ENCODE results near the gene FIGNL2. TPM values are rescaled to one million over a fixed set of nuclear protein-coding genes. Genes with fewer than 3 reads are reported as not detected.
A peak's percentile ranks its signal among the peaks of the same experiment; 100 is the strongest.
"Not testable (repeated sequence)": the region's sequence is repeated elsewhere in the genome, so short reads cannot be mapped to it uniquely, and the experiment has no call there.

FIGNL2 gene
- total RNA-seq, 1 donor from 2014 or later: 0.16 TPM

DNA sequence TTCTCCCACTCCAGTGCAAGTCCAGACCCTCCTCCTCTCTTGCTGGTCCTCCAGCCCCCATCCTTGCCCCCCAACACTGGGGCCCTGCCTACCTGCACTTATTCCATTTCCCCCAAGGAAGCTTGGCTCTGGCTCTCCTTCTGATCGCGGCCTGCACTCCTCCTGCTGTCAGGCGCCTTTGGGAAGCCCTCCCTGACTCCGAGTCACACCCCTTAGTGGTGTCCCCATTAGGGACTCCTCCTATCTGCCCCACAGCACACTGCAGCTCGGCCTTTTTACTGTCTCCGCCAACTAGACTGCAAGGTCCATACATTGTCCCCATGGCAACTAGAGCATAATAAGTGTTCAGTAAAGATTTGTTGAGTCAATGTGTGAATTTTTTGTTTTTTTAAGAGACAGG lies 32.9 kb downstream of the FIGNL2 start:
- no peak for ATAC-seq

DNA sequence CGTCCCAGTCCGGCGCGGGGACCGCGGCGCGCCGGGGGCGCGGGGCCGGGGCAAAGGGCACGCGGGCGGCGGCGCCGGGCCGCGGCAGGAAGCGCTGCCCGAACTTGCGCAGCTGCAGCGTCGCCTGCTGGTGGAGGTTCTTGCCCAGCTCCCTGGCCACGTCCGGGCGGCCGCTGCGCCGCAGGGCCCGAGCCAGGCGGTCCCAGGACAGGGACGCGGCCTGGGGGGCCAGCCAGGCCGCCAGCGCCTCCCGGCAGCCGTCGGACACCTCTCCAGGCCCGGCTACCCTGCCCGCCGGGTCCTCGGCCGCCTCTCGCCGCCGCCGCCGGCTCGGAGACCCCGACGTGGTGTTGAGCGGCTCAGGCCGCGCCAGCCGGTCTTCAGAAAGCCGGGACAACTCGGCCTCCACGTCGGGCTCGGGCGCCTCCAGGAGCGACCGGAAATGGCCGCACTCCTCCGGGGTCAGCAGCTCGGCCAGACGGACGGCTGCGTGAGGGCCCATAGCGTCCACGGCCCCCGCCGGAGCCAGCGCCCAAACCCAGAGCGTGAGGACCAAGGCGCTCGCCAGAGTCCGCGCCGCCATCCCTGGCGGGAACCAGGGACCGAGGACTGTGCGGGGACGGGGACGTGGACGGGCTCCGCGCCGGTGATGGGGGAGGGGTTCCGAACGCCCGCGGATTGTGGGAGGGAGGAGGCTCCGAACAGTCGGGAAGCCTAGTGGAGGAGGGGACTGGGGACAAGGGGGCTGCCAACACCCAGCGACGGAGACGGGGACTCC lies 34.0 kb downstream of the FIGNL2 start:
- peak; percentile 76 for ATAC-seq

DNA sequence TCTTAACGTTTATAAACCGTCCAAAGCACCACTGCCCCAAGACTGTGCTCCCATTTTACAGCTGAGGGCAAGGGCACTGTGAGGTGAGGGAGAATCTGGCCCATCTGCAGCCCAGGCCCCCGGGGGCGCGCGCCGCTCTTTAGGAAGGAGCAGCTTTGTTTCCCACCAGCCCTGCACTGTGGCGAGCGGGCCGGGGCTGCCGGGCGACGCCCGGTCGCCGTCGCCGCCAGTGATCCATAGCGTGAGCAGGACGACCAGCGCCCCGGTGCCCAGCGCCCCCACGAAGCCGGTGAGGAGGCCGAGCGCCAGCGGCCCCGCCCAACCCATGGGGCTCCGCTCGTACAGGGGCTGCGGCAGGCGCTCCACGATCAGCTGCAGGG lies 34.6 kb downstream of the FIGNL2 start:
- ATAC-seq: no peak

DNA sequence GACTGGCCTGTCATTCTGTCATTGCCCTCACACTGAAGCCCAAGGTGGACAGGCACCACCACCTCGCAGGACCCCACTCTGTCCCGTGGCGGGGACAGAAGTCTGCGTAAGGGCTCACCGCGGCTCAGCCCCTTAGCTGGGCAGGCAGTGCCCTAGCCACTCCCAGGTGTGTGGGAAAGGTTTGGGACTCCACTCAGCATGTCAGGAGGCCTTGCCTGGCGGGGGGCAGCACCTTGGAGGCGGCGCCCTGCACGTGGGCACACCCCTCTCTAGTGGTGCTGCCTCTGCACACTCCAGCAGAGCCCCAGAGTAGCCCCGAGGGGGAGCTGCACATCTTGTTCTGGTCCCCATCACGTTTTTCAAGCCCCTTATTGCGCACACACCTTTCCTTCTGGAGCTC lies 35.6 kb downstream of the FIGNL2 start:
- ATAC-seq: no peak

DNA sequence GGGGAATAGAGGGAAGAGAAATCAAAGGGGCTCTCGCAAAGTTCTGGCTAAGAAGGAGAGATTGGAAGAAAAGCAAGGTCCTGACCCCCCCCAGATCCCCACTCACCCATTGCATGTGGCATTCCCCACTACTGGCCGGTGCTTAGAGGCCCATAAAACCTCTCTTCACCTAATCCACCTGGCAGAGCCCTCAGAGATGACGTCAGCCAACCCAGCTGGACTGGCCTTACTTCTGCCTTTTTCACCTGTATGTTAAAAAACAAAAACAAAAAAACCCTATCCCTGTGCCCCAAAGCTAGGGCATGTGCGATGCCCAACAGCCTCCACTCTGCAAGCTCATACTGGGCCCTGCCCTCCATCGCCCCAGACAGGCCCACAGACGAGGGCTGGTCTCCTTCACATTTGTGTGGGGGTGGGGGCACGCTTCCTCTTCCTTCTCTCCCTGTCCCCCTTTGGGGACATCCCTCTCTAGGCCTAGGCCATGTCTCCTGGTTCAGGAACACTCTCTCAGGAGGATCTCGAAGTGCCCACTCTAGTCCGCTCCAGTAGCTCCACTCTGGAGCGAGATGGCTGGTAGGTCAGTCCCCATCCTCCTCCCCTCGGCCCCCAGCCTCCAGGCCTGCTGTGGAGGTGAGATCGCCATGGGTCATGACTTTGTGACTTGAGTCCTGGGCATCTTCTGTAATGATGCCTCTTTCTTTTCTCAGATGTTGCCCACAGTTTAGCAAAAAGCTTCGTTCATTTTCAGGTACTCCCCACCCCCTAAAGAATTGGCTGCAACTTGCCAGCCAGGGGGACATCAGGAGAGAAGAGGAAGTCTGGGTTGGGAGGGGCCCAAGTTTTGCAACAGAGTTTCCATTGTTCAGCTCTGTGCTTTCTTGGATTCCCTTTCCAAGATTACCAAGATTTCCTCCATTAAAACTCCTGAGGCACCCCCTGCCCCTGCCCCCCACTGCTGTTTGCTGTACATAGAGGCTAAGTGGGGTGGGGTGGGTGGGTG lies 37.0 kb downstream of the FIGNL2 start:
- ATAC-seq: no peak

DNA sequence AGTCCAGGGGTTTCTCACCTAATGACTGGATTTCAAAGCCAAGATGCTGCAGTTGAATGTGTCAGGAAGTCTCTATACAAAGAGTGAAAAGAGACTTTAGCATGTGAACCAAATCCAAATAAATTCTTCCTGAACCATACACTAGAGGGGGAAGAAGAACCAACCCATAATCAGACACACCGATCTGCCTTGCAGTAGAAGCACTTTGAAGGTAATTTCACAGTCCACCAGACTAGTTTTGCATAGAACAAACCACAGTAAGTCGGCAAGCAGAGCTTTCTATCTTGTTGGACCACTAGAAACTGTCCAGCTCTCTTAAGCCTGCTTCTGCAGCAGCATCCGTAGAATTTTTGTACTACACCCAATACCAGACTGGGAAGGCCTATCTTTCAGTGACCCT lies 39.3 kb downstream of the FIGNL2 start:
- no peak for ATAC-seq

DNA sequence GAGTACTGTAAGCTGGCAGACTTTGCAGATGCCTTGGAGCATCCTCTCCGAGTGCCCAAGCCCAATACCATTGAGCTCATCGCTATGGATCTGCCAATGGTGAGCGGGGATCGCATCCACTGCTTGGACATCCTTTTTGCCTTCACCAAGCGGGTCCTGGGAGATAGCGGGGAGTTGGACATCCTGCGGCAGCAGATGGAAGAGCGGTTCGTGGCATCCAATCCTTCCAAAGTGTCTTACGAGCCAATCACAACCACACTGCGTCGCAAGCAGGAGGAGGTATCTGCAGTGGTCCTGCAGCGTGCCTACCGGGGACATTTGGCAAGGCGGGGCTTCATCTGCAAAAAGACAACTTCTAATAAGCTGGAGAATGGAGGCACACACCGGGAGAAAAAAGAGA lies 41.6 kb downstream of the FIGNL2 start:
- no peak for ATAC-seq

DNA sequence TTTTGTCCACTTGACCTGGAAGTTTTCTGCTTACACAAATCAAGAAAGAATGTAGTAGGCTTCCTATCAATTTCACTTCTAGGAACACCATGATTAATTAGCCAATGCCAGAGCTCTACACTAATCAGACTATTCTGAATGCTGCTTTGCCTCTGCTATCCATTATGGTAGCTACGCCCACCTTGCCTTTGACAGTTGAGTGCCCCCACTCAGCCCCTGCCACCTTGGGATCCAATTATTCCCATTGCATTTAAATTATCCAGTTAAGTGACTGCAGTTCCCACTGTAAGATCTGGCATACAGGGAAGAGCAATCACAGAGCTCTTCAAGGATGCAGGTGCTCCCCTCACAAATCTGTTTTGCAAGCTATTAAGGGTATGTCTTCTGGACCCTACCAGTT lies 47.5 kb downstream of the FIGNL2 start:
- ATAC-seq: no peak

DNA sequence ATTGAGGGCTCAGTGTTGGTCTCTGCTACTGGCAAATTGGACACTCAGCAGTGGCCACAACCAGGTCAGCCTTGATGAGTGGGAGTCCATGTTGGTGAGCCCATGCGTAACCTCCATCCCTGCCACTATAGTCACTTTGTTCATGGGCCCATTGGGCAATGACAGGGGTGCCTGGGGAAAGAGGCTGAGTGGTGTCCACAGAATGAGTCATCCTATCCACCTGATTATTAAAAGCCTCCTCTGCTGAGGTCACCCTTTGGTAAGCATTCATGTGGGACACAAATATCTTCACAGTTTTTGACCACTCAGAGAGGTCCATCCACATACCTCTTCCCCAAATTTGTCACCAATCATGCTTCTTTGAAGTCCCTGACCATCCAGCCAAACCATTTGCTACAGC lies 50.0 kb downstream of the FIGNL2 start:
- ATAC-seq: no peak

DNA sequence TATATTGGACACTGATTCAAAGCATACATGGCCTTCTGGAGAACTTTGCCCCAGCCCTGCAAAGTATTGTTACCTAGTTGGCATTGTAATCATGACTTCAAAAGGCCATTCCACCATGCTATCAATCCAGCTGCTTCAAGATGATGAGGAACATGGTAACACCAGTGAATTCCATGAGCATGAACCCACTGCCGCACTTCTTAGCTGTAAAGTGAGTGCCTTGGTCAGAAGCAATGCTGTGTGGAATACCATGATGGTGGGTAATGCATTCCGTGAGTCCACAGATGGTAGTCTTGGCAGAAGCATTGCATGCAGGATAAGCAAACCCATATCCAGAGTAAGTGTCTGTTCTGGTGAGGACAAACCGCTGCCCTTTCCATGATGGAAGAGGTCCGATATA lies 50.5 kb downstream of the FIGNL2 start:
- ATAC-seq: not testable (repeated sequence)

DNA sequence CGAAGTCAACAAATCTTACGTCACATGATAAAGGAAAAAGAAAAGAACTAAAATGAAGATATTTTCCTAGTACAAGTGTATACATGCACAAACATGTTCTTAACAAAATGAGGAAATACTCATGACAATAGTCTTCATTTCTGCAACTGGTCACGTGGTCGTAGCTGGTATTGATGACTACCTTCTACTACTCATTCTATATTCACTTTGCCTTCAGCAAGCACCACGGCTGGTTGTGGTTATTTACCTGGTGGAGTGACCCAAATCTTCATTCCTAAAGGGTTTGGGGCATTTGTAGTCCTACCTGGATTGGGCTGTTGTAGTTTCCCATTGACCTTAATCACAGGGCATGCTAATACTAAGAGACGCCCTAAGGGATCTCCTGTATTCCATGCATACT lies 51.2 kb downstream of the FIGNL2 start:
- no peak for ATAC-seq

DNA sequence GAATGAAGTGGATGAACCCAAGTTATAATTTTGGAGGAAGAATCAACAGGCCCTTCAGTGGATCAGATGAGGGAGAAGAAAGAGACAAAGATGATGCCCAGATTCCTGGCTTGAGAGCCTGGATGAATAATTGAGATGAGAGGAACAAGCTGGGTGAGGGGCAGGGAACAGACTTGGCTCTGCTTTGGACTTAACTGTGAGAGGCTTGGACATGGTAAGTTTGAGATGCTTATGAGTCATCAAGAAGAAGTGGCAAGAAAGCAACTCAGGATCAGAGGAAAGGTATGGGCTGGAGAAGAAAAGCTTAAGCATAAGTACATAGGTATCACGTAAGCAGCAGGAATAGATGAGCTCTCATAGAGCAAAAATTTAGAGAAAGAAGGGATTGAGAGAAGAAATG lies 55.3 kb downstream of the FIGNL2 start:
- no peak for ATAC-seq

DNA sequence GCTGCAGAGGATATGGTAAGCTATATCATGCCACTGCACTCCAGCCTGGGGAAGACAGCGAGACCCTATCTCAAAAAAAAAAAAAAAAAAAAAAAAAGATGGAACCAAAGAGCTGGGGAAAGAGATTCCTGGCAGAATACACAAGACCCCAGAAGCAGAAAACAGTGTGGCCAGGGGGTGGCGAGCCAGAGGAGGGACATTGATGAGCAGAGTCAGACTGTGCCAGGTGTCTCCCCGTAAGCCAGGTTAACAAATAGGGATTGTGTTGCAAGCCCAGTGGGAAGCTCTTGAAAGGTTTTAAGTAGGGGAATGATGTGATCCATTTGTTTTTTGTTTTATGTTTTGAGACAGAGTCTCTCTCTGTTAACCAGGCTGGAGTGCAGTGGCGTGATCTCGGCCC lies 56.1 kb downstream of the FIGNL2 start:
- no peak for ATAC-seq

DNA sequence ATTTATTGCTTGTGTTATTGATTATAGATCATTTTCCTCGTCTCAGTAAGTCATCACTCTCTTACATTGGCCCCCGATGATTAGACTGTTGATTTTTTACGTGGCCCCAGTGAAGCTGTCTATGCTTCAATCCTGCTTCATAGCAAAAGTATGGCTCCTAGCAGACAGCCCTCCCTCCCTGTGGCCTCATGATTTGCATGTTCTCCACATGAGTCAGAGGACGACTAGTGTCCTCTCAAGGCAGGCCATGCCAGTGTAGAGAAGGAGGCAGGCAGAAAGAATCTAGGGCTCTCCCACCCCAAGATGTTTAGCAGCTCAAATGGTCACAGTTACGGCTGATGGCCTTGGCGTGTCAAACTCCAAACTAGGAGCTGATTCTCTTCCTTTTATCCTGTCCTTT lies 59.6 kb downstream of the FIGNL2 start:
- ATAC-seq: no peak

DNA sequence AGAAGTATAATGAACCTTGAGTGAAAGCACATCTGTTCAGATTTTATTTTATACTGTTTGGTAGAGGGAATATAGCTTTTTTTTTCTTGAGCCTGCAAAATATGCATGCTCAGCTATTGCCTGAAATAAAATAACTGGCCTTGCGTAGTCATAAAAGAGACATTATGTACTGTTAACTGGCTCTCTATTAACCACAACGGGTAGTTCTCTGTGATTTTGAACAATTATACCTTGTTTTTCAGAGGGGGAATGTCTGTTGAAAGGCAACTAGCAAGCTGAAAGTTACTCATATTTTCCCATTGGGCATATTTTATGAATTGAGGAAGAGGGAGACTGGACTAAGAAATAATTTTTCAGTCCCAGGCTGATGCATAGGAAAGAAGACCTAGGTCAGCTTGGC lies 62.6 kb downstream of the FIGNL2 start:
- ATAC-seq: no peak

DNA sequence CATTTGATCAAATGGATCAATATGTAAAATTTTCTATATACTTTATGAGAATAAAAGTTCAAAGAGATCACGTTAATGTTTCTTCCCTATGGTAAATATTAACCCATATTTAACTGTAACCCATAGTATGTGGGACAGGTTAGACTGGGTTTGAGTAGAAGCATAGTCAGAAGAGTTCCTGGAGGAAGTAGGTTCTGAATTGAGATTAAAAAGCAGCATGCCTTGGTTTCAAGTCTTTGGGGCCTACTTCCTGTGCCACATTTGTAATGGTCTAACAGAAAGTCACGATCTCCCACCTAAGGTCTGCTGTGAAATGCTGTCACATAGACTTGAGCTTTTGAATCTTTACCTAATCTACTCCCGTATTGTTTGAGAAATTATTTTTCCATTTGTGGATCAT lies 63.8 kb downstream of the FIGNL2 start:
- ATAC-seq: no peak

DNA sequence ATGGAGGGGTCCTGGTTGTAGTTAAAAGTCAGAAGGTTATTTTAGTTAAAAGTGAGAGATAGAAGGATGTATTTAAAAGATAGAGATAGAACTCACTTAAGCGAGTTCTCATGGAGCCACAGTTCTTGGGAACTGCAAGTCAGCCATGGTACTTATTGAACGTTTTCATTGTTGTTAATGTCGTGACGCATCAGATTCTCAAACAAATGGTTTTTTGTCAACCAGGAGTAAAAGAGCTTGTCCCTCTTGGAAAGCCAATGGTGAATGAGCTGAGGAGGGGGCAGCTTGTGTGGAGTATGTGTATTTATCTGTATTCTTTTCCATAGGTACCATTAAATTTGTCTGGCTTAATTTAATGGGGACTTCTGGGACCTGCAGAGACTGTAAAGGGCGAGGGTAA lies 68.6 kb downstream of the FIGNL2 start:
- no peak for ATAC-seq

DNA sequence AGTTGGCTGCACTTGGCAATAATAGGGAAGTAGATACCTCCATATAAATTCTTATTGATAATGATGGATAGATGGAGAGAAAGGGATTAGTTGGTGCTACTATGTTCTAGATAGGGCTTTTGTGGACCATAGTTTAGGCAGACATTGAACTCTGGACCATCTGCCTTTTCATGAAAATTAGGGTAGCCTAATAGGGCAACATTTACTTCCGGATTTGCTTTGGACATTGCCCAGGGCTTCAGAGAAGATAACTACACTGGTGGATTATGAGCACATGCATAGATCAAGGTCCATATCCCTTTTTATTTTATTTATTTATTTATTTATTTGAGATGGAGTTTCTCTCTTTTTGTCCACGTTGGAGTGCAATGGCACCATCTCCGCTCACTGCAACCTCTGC lies 70.5 kb downstream of the FIGNL2 start:
- no peak for ATAC-seq

DNA sequence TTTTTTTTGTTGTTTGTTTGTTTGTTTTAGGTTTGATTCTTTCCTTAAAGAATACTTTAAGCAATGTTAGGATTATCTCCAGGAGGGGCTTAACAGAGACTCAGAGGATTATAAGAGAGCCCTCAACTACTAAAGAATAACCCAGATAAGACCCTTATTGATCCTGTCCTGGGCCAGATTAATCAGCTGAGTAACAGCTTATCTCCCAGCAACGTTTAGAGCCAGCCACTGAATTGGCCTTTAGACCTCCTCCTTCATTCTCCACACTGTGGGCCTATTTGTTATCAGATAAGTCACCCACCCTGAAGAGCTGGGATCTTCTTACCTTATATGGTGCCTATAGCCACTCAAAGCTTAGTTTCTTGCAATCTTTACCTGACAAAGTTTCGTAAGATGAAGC lies 71.1 kb downstream of the FIGNL2 start:
- ATAC-seq: no peak

DNA sequence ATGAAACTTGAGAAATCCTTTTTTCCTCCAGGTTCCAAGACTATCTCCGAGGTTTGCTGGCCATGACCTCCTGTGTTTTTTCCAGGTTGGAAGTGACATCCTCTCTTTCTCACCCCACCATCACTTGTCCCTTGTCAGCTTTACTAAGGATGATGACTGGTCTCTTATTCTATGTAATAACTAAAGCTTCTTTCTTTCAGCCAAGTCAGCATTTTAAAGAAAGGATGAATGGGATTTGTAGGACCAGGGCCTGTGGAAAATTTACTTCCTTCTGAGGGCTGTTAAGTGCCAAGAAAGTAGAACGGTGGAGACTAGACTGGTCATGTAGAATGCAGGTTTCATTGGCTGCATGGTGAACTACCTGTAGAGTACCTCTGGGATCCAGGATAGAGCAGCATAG lies 73.6 kb downstream of the FIGNL2 start:
- ATAC-seq: no peak

DNA sequence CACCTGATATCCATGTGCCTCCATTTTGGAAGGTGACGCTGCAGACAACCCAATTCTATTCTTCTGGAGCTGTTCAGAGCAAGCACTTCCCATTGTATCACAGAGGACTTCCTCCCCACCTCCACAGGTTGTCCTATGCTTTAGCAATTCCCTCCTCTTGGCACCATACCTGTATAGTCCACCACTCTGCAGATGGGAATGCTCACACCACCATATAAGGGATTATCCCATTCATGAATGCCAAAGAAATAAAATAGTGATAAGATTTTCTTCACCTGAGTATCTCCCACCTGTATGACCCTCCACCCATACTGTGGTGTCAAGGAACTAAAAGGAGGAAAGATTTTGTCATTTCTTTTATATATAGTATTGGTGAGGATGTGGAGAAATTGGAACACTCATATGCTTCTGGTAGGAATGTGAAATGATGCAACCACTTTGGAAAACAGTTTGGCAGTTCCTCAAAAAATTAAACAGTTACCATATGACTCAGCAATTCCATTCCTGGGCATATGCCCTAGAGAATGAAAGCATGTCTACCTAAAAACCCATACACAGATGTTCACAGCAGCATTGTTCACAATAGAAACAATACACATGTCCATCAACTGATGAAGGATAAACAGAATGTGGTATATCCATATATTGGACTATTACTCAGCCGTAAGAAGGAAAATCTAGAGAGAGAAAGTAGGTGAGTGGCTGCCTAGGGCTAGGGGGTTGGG lies 75.2 kb downstream of the FIGNL2 start:
- no peak for ATAC-seq

DNA sequence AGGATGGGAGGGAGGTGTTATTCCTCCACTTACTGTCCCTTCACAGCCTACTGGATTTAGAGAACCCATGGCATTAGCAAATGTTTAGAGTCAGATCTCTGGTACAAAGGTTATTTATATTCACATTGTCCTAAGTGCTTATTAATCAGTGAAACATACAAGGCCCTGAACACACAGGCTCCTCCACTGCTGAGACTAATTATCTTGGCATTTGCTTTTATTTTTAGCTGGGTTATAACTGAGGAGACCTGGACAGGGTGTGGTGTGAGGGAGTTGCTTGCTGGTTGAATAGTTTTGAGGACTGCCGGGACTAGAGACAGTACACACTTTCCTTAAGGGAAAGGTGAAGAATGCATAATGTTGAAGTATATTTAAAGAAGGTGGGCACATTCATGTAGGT lies 77.5 kb downstream of the FIGNL2 start:
- peak; percentile 26 for ATAC-seq
